Measurements from ENCODE around the gene FREY1.

- TF ChIP-seq CTCF (conservative IDR thresholded peaks at IDR 0.05) (no peak), EZH2 (IDR thresholded peaks at IDR 0.05; ENCODE audit: low read depth) (no peak)
Observed at GRCh38 chr11:45895553-45896259, 11.4 kb downstream of the FREY1 start.

Measured in PC-9 (cell line).